8988T (cell line): ENCODE measurements around the gene PDE2A.

Experiments
- DNase-seq: peaks from one replicate; pipeline ENCODE4 v3.0.0; 2011

Gene PDE2A

DNA sequence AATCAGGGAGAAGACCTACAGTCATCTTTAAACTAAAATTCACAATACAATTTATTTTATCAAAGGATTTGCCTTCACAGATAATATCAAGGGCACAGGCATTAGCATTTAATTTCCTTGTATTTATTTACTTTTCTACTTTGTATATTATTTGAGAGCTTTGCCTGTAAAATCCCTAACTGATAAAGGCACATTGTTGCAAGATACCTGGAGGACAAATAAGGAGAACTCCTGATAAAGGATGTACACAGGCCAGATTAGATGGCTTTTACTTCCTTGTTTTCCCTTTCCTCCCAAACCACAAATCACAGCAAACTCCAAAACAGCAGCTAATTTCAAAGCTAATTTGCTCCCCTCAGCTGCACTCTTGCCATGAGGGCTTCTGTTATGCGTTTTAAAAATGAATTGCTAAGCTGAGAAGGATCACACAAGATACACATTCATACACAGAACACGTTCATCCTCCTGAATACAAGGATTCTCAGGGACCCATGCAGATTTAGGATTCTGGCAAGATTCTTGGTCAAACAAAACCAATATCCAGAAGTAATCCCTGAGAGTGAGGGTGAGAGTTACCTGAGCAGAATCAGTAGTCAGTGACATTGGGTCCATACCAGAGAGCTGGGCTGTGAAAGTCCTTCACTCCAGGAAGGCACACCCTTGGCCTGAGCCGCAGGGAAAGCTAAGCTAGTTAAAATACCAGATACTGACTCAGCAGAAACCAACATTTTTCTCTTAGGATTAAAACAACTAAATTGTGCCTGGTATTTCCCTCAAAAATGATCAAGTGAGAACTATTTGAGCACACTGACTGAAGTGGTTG, 139.6 kb downstream of the PDE2A start:
- DNase-seq, result no peak

DNA sequence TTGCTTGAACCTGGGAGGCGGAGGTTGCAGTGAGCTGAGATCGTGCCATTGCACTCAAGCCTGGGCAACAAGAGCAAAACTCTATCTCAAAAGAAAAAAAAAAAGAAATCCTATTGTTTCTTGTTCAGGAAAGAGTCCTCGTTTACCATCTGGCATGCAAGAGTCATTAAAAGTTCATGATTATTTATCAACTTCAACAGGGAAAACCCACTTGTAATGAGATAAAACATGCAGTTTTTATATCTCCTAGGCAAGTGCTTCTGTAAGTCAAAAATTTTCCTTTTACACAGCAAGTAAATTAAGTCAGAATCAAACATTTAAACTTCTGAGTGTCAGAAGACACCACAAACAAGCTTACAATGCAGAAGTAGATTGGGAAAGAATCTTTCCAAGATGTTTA, 145.2 kb downstream of the PDE2A start:
- no peak for DNase-seq

DNA sequence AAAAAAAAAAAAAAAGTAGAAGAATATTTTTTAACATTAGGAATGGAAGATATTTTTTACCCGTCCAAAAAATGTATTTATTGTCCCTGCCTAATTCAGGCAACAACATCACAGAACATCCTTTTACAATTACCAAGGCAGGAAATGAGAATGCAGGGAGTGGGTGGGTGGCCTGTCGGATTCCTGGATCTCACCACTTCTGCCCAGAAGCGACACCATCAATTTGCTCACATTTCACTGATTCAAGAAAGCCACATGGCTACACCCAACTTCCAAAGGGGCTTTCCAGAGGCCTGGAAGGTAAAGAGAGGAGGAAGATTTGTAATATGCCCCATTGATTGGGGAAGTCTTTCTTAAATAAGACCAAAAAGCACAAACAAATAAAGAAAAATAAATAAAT, 146.1 kb downstream of the PDE2A start:
- no peak for DNase-seq
